Measurements from ENCODE around the gene CPS1. TPM values are rescaled to one million over a fixed set of nuclear protein-coding genes. Genes with fewer than 3 reads are reported as not detected.
A peak's percentile ranks its signal among the peaks of the same experiment; 100 is the strongest.

The CPS1 gene
- polyA plus RNA-seq, 1 donor: 657 TPM

DNA sequence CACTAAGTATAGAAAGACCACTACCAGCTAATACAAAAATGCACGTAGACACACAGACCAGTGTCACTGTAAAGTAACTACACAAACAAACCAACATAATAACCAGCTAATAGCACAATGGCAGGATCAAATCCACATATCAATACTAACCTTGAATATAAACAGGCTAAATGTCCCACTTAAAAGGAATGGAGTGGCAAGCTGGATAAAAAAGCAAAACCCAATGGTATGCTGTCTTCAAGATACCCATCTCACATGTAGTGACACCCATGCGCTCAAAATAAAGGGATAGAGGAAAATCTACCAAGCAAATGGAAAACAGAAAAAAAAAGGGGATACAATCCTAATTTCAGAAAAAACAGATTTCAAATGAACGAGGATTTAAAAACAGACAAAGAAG is 41.8 kb downstream of the CPS1 start:
- 100% methylated on average over 2 of the region's 3 CpGs for WGBS (ENCODE audit: insufficient coverage, low lambda C conversion rate)
- no peaks in the 10 kb centered on the region for H3K4me1 ChIP-seq (ENCODE audit: control insufficient read depth, insufficient read depth, low read length)
- no peak for DNase-seq
- no peaks in the 10 kb centered on the region for H3K27me3 ChIP-seq (ENCODE audit: control insufficient read depth, insufficient read depth, low read length)
- no peaks in the 10 kb centered on the region for H3K9me3 ChIP-seq (ENCODE audit: control insufficient read depth, low read depth, low read length)
- H3K27ac ChIP-seq (ENCODE audit: low read length): no peak overlapping the region
- no peak overlapping the region for H3K4me3 ChIP-seq (ENCODE audit: low read length)
- peaks cover 35% of the 10 kb centered on the region for H3K36me3 ChIP-seq (ENCODE audit: control insufficient read depth, insufficient read depth, low read length)

- no CpG with 5 or more reads among the region's 1 CpG for WGBS (ENCODE audit: insufficient coverage, low lambda C conversion rate)
- H3K9me3 ChIP-seq (ENCODE audit: control insufficient read depth, low read depth, low read length): no peaks in the 10 kb centered on the region
- no peak for DNase-seq
- no peak overlapping the region for H3K27ac ChIP-seq (ENCODE audit: low read length)
- H3K36me3 ChIP-seq (ENCODE audit: control insufficient read depth, insufficient read depth, low read length): peaks cover 36% of the 10 kb centered on the region
- H3K4me1 ChIP-seq (ENCODE audit: control insufficient read depth, insufficient read depth, low read length): no peaks in the 10 kb centered on the region
- H3K4me3 ChIP-seq (ENCODE audit: low read length): no peak overlapping the region
- no peaks in the 10 kb centered on the region for H3K27me3 ChIP-seq (ENCODE audit: control insufficient read depth, insufficient read depth, low read length)
Measured at GRCh38 chr2:210599476-210599875, 43.1 kb downstream of the CPS1 start.

DNA sequence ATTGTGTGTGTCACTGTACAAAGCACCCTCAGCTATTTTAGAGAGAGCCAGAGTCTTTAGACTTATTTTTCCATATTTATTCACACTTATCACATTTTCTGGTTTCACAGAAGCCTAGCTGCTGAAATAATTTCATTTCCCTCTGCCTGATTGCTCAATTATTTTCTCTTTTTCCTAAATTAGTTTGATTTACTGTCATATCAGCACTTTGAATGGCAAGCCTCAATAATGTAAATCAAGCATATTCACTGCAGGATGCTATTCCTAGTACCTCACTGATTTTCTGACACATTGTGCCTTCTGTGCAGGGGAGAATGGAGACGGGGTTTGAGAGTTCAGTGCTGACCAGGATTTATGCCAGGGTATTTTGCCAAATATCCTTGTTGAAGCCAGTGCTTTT is 48.3 kb downstream of the CPS1 start:
- WGBS (ENCODE audit: insufficient coverage, low lambda C conversion rate): no CpG with 5 or more reads among the region's 1 CpG
- peaks cover 55% of the 10 kb centered on the region for H3K36me3 ChIP-seq (ENCODE audit: control insufficient read depth, insufficient read depth, low read length)
- peaks cover 5% of the 10 kb centered on the region for H3K4me1 ChIP-seq (ENCODE audit: control insufficient read depth, insufficient read depth, low read length)
- H3K4me3 ChIP-seq (ENCODE audit: low read length): no peak overlapping the region
- no peaks in the 10 kb centered on the region for H3K27me3 ChIP-seq (ENCODE audit: control insufficient read depth, insufficient read depth, low read length)
- H3K27ac ChIP-seq (ENCODE audit: low read length): no peak overlapping the region
- no peaks in the 10 kb centered on the region for H3K9me3 ChIP-seq (ENCODE audit: control insufficient read depth, low read depth, low read length)
- no peak for DNase-seq

- Histone ChIP-seq H3K27ac (ENCODE audit: low read length) (no peak overlapping the region), H3K9me3 (ENCODE audit: control insufficient read depth, low read depth, low read length) (no peaks in the 10 kb centered on the region), H3K36me3 (ENCODE audit: control insufficient read depth, insufficient read depth, low read length) (peaks cover 52% of the 10 kb centered on the region), H3K27me3 (ENCODE audit: control insufficient read depth, insufficient read depth, low read length) (no peaks in the 10 kb centered on the region), H3K4me1 (ENCODE audit: control insufficient read depth, insufficient read depth, low read length) (peaks cover 5% of the 10 kb centered on the region), H3K4me3 (ENCODE audit: low read length) (no peak overlapping the region)
- no peak for DNase-seq
- 95% methylated on average over 2 of the region's 2 CpGs for WGBS (ENCODE audit: insufficient coverage, low lambda C conversion rate)
Measured at GRCh38 chr2:210606001-210606400, 49.6 kb downstream of the CPS1 start.

GRCh38 chr2:210611466-210611865 is 55.1 kb downstream of the CPS1 start:
- no peak overlapping the region for H3K27ac ChIP-seq (ENCODE audit: low read length)
- H3K4me3 ChIP-seq (ENCODE audit: low read length): no peak overlapping the region
- no peaks in the 10 kb centered on the region for H3K27me3 ChIP-seq (ENCODE audit: control insufficient read depth, insufficient read depth, low read length)
- peaks cover 44% of the 10 kb centered on the region for H3K36me3 ChIP-seq (ENCODE audit: control insufficient read depth, insufficient read depth, low read length)
- no peaks in the 10 kb centered on the region for H3K9me3 ChIP-seq (ENCODE audit: control insufficient read depth, low read depth, low read length)
- H3K4me1 ChIP-seq (ENCODE audit: control insufficient read depth, insufficient read depth, low read length): no peaks in the 10 kb centered on the region
- WGBS (ENCODE audit: insufficient coverage, low lambda C conversion rate): 100% methylated on average over 1 of the region's 2 CpGs
- DNase-seq: no peak

DNA sequence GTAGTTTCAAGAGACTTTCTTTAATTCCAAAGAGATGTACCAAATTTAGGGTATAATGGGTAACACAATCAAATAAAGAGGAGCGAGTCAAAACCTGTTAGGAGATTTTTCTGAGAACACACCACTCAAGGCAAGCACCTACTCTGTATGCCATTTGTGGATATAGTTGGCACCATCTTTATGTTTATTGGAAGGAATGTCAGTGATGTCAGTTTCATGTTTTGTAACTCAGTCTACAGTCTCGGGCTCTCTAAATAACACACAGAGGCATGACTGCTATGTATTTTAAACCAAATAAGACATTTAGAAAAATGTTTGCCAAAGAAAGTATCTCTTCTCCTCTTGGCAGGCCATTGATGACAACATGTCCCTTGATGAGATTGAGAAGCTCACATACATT is 59.7 kb downstream of the CPS1 start:
- H3K9me3 ChIP-seq (ENCODE audit: control insufficient read depth, low read depth, low read length): no peaks in the 10 kb centered on the region
- H3K27me3 ChIP-seq (ENCODE audit: control insufficient read depth, insufficient read depth, low read length): no peaks in the 10 kb centered on the region
- WGBS (ENCODE audit: insufficient coverage, low lambda C conversion rate): 83% methylated on average over 1 of the region's 2 CpGs
- no peaks in the 10 kb centered on the region for H3K4me1 ChIP-seq (ENCODE audit: control insufficient read depth, insufficient read depth, low read length)
- peaks cover 38% of the 10 kb centered on the region for H3K36me3 ChIP-seq (ENCODE audit: control insufficient read depth, insufficient read depth, low read length)
- no peak for DNase-seq
- no peak overlapping the region for H3K27ac ChIP-seq (ENCODE audit: low read length)
- no peak overlapping the region for H3K4me3 ChIP-seq (ENCODE audit: low read length)

- H3K9me3 ChIP-seq (ENCODE audit: control insufficient read depth, low read depth, low read length): no peaks in the 10 kb centered on the region
- WGBS (ENCODE audit: insufficient coverage, low lambda C conversion rate): no CpG with 5 or more reads among the region's 1 CpG
- no peak for DNase-seq
- H3K36me3 ChIP-seq (ENCODE audit: control insufficient read depth, insufficient read depth, low read length): peaks cover 37% of the 10 kb centered on the region
- no peaks in the 10 kb centered on the region for H3K4me1 ChIP-seq (ENCODE audit: control insufficient read depth, insufficient read depth, low read length)
- no peak overlapping the region for H3K27ac ChIP-seq (ENCODE audit: low read length)
- no peaks in the 10 kb centered on the region for H3K27me3 ChIP-seq (ENCODE audit: control insufficient read depth, insufficient read depth, low read length)
- no peak overlapping the region for H3K4me3 ChIP-seq (ENCODE audit: low read length)
Measured at GRCh38 chr2:210617318-210617717, 60.9 kb downstream of the CPS1 start.

DNA sequence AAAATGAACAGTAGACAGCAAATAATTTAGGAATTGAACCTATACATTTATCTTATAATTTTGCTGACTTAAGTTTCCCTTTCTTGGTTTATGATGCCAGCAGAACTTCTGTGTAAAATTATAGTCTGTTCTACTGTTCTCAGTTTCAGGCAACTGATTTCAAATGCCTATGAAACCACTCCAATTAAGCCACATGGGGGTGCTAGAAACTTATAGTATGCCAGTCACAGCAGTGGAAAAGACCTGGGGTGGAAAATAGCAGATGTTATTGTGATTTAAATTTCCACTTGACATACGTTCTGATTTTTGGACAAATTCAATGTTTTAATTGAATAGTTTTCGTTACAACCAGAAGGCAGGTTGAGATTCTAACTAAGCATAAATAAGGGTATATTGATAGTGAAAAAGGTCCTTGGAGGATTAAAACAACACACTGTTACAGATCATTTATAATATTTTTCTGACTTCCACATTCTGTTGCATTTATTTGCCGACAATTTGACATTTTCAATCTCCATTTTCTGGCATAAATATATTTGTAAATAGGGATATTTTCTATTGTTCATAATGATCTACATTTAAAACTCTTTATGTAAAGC is 61.4 kb downstream of the CPS1 start:
- no peak overlapping the region for H3K4me3 ChIP-seq (ENCODE audit: low read length)
- 60% methylated on average over 3 of the region's 3 CpGs for WGBS (ENCODE audit: insufficient coverage, low lambda C conversion rate)
- peak; percentile 12 to 22 for DNase-seq
- peaks cover 35% of the 10 kb centered on the region for H3K36me3 ChIP-seq (ENCODE audit: control insufficient read depth, insufficient read depth, low read length)
- no peaks in the 10 kb centered on the region for H3K9me3 ChIP-seq (ENCODE audit: control insufficient read depth, low read depth, low read length)
- H3K27me3 ChIP-seq (ENCODE audit: control insufficient read depth, insufficient read depth, low read length): no peaks in the 10 kb centered on the region
- H3K27ac ChIP-seq (ENCODE audit: low read length): no peak overlapping the region
- no peaks in the 10 kb centered on the region for H3K4me1 ChIP-seq (ENCODE audit: control insufficient read depth, insufficient read depth, low read length)

DNA sequence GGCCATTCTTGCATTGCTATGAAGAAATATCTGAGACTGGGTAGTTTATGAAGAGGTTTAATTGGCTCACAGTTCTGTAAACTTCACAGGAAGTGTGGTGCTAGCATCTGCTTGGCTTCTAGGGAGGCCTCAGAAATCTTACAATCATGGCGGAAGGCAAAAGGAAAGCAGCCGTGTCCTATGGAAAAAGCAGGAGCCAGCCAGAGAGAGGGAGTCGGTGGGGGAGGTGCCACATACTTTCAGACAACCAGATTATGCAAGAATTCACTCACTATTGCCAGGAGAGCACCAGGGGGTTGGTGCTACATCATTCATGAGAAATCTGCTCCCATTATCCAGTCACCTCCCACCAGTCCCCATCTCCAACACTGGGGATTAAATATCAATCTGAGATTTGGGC is 64.1 kb downstream of the CPS1 start:
- Histone ChIP-seq H3K9me3 (ENCODE audit: control insufficient read depth, low read depth, low read length) (no peaks in the 10 kb centered on the region), H3K36me3 (ENCODE audit: control insufficient read depth, insufficient read depth, low read length) (peaks cover 29% of the 10 kb centered on the region), H3K4me1 (ENCODE audit: control insufficient read depth, insufficient read depth, low read length) (no peaks in the 10 kb centered on the region), H3K27me3 (ENCODE audit: control insufficient read depth, insufficient read depth, low read length) (no peaks in the 10 kb centered on the region), H3K4me3 (ENCODE audit: low read length) (no peak overlapping the region), H3K27ac (ENCODE audit: low read length) (no peak overlapping the region)
- WGBS (ENCODE audit: insufficient coverage, low lambda C conversion rate): no CpG with 5 or more reads among the region's 3 CpGs
- DNase-seq: no peak

GRCh38 chr2:210623506-210623905 is 67.1 kb downstream of the CPS1 start:
- H3K4me3 ChIP-seq (ENCODE audit: low read length): no peak overlapping the region
- WGBS (ENCODE audit: insufficient coverage, low lambda C conversion rate): 69% methylated on average over 3 of the region's 4 CpGs
- H3K9me3 ChIP-seq (ENCODE audit: control insufficient read depth, low read depth, low read length): no peaks in the 10 kb centered on the region
- no peaks in the 10 kb centered on the region for H3K4me1 ChIP-seq (ENCODE audit: control insufficient read depth, insufficient read depth, low read length)
- H3K27me3 ChIP-seq (ENCODE audit: control insufficient read depth, insufficient read depth, low read length): no peaks in the 10 kb centered on the region
- no peak overlapping the region for H3K27ac ChIP-seq (ENCODE audit: low read length)
- DNase-seq: no peak
- H3K36me3 ChIP-seq (ENCODE audit: control insufficient read depth, insufficient read depth, low read length): peaks cover 27% of the 10 kb centered on the region

DNA sequence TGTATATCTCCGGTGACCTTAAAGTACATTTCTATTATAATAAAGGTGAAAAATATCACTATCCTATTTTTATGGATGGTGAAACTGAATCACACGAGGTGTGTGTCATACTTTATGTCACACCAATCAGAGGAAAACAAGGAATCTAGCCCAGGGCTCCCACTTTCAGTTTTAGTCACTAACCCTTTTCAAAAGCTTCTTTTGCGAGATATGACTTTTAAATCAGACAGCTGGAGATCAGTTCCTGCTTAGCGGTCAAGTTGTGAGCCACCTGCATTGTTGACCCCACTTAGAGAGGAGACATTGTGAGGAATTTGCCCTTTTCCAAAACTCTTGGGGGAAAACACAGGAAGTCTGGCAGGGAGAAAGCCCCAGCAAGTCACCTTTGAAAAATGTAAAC is 70.5 kb downstream of the CPS1 start:
- no peak for DNase-seq
- no peak overlapping the region for H3K27ac ChIP-seq (ENCODE audit: low read length)
- H3K27me3 ChIP-seq (ENCODE audit: control insufficient read depth, insufficient read depth, low read length): no peaks in the 10 kb centered on the region
- H3K36me3 ChIP-seq (ENCODE audit: control insufficient read depth, insufficient read depth, low read length): peaks cover 15% of the 10 kb centered on the region
- H3K9me3 ChIP-seq (ENCODE audit: control insufficient read depth, low read depth, low read length): no peaks in the 10 kb centered on the region
- no peak overlapping the region for H3K4me3 ChIP-seq (ENCODE audit: low read length)
- no peaks in the 10 kb centered on the region for H3K4me1 ChIP-seq (ENCODE audit: control insufficient read depth, insufficient read depth, low read length)
- 100% methylated on average over 2 of the region's 4 CpGs for WGBS (ENCODE audit: insufficient coverage, low lambda C conversion rate)
